Measurements from ENCODE around the gene KDM4C.
A peak's percentile ranks its signal among the peaks of the same experiment; 100 is the strongest.

The KDM4C gene

GRCh38 chr9:6869081-6869948 lies 111.5 kb downstream of the KDM4C start:
- peak; percentile 34 for DNase-seq (ENCODE audit: low read depth)

- DNase-seq (ENCODE audit: low read depth), result no peak
These were observed 112.4 kb downstream of the KDM4C start for GRCh38 chr9:6870149-6870548.

GRCh38 chr9:6870650-6871477 lies 113.1 kb downstream of the KDM4C start:
- DNase-seq (ENCODE audit: low read depth), result no peak

GRCh38 chr9:6873857-6874256 lies 116.1 kb downstream of the KDM4C start:
- peak; percentile 64 for DNase-seq (ENCODE audit: low read depth)

GRCh38 chr9:6876195-6876894 lies 118.6 kb downstream of the KDM4C start:
- DNase-seq (ENCODE audit: low read depth), result peak; percentile 91

- peak; percentile 92 for DNase-seq (ENCODE audit: low read depth)
These were observed 119.9 kb downstream of the KDM4C start for GRCh38 chr9:6877671-6878161.

GRCh38 chr9:6880626-6881025 lies 122.9 kb downstream of the KDM4C start:
- no peak for DNase-seq (ENCODE audit: low read depth)

GRCh38 chr9:6884101-6884500 lies 126.3 kb downstream of the KDM4C start:
- no peak for DNase-seq (ENCODE audit: low read depth)

GRCh38 chr9:6884990-6885389 lies 127.2 kb downstream of the KDM4C start:
- no peak for DNase-seq (ENCODE audit: low read depth)

- no peak for DNase-seq (ENCODE audit: low read depth)
These were observed 129.3 kb downstream of the KDM4C start for GRCh38 chr9:6887051-6887450.

GRCh38 chr9:6889868-6890267 lies 132.1 kb downstream of the KDM4C start:
- no peak for DNase-seq (ENCODE audit: low read depth)

- no peak for DNase-seq (ENCODE audit: low read depth)
These were observed 135.8 kb downstream of the KDM4C start for GRCh38 chr9:6893350-6894131.

- no peak for DNase-seq (ENCODE audit: low read depth)
These were observed 136.4 kb downstream of the KDM4C start for GRCh38 chr9:6894135-6894534.

GRCh38 chr9:6895754-6896153 lies 138.0 kb downstream of the KDM4C start:
- no peak for DNase-seq (ENCODE audit: low read depth)

- peak; percentile 52 for DNase-seq (ENCODE audit: low read depth)
These were observed 138.8 kb downstream of the KDM4C start for GRCh38 chr9:6896562-6896961.

- no peak for DNase-seq (ENCODE audit: low read depth)
These were observed 139.5 kb downstream of the KDM4C start for GRCh38 chr9:6897207-6897822.

GRCh38 chr9:6897898-6898302 lies 140.1 kb downstream of the KDM4C start:
- no peak for DNase-seq (ENCODE audit: low read depth)

GRCh38 chr9:6899274-6899673 lies 141.5 kb downstream of the KDM4C start:
- no peak for DNase-seq (ENCODE audit: low read depth)

GRCh38 chr9:6900440-6900883 lies 142.7 kb downstream of the KDM4C start:
- no peak for DNase-seq (ENCODE audit: low read depth)

- no peak for DNase-seq (ENCODE audit: low read depth)
These were observed 143.4 kb downstream of the KDM4C start for GRCh38 chr9:6901180-6901579.

- DNase-seq (ENCODE audit: low read depth), result no peak
These were observed 144.7 kb downstream of the KDM4C start for GRCh38 chr9:6902423-6902822.

Measured in amniotic epithelial cell (primary cell).